K562 (cell line): ENCODE results near the gene PGPEP1. TPM values are rescaled to one million over a fixed set of nuclear protein-coding genes. Genes with fewer than 3 reads are reported as not detected.

Source experiments
- ARNT ChIP-seq, 2 experiments: fragments of 450-650 bp; IDR thresholded peaks; 2 replicates each; pipeline ENCODE4 v1.6.1; 2016; ENCODE audit warnings: mild to moderate bottlenecking in 1 of 2
- FIP1L1 ChIP-seq: fragments of 200-400 bp; formaldehyde crosslinking; IDR thresholded peaks from 2 replicates; pipeline ENCODE4 v1.6.1; 2018; ENCODE audit warnings: mild to moderate bottlenecking, low read depth, low read length; ENCODE audit not compliant: poor library complexity, severe bottlenecking
- FOXJ2 ChIP-seq: fragments of 200-800 bp; sonication (Bioruptor generic); IDR thresholded peaks from 2 replicates; pipeline ENCODE4 v1.6.1; 2016; ENCODE audit warnings: missing genetic modification characterization, missing compliant biosample characterization
- KAT2B ChIP-seq: IDR thresholded peaks from one replicate; pipeline ENCODE4 v1.6.1; 2012; ENCODE audit warnings: low read depth, mild to moderate bottlenecking, control low read depth, inconsistent platforms, low read length, moderate library complexity
- POU5F1 ChIP-seq: fragments of 150-350 bp; IDR thresholded peaks from 2 replicates; pipeline ENCODE4 v1.6.1; 2014; ENCODE audit warnings: borderline replicate concordance, low read length, low read depth, mild to moderate bottlenecking; ENCODE audit not compliant: partially characterized antibody
- ZC3H8 ChIP-seq: fragments of 450-650 bp; IDR thresholded peaks from 2 replicates; pipeline ENCODE4 v1.6.1; 2017
- ZNF133 ChIP-seq: fragments of 250-450 bp; sonication (Bioruptor Pico); IDR thresholded peaks from 2 replicates; pipeline ENCODE4 v1.4.0; 2020; ENCODE audit warnings: mild to moderate bottlenecking
- ZNF280B ChIP-seq: fragments of 250-450 bp; sonication (Bioruptor Pico); IDR thresholded peaks from 2 replicates; pipeline ENCODE4 v1.5.1; 2021; ENCODE audit warnings: mild to moderate bottlenecking
- polyA plus RNA-seq, 8 experiments: library from polyadenylated mRNA; depleted of rRNA in 4 of 8; stranded (reverse) in 5 of 8; unstranded in 3 of 8; fragments of >200 nt; fragmentation: Nextera tagmentation in 2 of 8; fragmentation: Illumina TruSeq in 1 of 8; extraction: Ambion mirVana in 2 of 8; extraction: Trizol in 1 of 8; gene quantifications; 2 replicates each; pipeline versions ENCODE4 v1.2.1 to v1.2.3, GENCODE V29; 2011 to 2014; ENCODE audit warnings: inconsistent platforms in 1 of 8, missing spikeins in 1 of 8
- total RNA-seq, 7 experiments: library from RNA; depleted of rRNA in 6 of 7; stranded (reverse); fragments of >200 nt in 6 of 7; fragmentation: Illumina TruSeq in 2 of 7; extraction: Trizol in 2 of 7; gene quantifications; 2 replicates each; pipeline versions ENCODE4 v1.2.1 to v1.2.3, GENCODE V29; 2011 to 2021; ENCODE audit warnings: low replicate concordance in 1 of 7
- TF ChIP-seq, protein P1 (sequence below): fragments of 450-650 bp; IDR thresholded peaks from 2 replicates; pipeline ENCODE4 v1.6.1; 2016; ENCODE audit warnings: mild to moderate bottlenecking, moderate library complexity
- TF ChIP-seq, protein P2 (sequence below): fragments of 450-650 bp; IDR thresholded peaks from 2 replicates; pipeline ENCODE4 v1.6.1; 2018; ENCODE audit not compliant: partially characterized antibody

PGPEP1 gene
- total and polyA plus RNA-seq, 9 of the 15 experiments (the other 6 are each of a cell fraction or from before 2014, with no cell fraction given): 10.0 to 69.6 (median 33.5) TPM

- TF ChIP-seq, protein P1, sequence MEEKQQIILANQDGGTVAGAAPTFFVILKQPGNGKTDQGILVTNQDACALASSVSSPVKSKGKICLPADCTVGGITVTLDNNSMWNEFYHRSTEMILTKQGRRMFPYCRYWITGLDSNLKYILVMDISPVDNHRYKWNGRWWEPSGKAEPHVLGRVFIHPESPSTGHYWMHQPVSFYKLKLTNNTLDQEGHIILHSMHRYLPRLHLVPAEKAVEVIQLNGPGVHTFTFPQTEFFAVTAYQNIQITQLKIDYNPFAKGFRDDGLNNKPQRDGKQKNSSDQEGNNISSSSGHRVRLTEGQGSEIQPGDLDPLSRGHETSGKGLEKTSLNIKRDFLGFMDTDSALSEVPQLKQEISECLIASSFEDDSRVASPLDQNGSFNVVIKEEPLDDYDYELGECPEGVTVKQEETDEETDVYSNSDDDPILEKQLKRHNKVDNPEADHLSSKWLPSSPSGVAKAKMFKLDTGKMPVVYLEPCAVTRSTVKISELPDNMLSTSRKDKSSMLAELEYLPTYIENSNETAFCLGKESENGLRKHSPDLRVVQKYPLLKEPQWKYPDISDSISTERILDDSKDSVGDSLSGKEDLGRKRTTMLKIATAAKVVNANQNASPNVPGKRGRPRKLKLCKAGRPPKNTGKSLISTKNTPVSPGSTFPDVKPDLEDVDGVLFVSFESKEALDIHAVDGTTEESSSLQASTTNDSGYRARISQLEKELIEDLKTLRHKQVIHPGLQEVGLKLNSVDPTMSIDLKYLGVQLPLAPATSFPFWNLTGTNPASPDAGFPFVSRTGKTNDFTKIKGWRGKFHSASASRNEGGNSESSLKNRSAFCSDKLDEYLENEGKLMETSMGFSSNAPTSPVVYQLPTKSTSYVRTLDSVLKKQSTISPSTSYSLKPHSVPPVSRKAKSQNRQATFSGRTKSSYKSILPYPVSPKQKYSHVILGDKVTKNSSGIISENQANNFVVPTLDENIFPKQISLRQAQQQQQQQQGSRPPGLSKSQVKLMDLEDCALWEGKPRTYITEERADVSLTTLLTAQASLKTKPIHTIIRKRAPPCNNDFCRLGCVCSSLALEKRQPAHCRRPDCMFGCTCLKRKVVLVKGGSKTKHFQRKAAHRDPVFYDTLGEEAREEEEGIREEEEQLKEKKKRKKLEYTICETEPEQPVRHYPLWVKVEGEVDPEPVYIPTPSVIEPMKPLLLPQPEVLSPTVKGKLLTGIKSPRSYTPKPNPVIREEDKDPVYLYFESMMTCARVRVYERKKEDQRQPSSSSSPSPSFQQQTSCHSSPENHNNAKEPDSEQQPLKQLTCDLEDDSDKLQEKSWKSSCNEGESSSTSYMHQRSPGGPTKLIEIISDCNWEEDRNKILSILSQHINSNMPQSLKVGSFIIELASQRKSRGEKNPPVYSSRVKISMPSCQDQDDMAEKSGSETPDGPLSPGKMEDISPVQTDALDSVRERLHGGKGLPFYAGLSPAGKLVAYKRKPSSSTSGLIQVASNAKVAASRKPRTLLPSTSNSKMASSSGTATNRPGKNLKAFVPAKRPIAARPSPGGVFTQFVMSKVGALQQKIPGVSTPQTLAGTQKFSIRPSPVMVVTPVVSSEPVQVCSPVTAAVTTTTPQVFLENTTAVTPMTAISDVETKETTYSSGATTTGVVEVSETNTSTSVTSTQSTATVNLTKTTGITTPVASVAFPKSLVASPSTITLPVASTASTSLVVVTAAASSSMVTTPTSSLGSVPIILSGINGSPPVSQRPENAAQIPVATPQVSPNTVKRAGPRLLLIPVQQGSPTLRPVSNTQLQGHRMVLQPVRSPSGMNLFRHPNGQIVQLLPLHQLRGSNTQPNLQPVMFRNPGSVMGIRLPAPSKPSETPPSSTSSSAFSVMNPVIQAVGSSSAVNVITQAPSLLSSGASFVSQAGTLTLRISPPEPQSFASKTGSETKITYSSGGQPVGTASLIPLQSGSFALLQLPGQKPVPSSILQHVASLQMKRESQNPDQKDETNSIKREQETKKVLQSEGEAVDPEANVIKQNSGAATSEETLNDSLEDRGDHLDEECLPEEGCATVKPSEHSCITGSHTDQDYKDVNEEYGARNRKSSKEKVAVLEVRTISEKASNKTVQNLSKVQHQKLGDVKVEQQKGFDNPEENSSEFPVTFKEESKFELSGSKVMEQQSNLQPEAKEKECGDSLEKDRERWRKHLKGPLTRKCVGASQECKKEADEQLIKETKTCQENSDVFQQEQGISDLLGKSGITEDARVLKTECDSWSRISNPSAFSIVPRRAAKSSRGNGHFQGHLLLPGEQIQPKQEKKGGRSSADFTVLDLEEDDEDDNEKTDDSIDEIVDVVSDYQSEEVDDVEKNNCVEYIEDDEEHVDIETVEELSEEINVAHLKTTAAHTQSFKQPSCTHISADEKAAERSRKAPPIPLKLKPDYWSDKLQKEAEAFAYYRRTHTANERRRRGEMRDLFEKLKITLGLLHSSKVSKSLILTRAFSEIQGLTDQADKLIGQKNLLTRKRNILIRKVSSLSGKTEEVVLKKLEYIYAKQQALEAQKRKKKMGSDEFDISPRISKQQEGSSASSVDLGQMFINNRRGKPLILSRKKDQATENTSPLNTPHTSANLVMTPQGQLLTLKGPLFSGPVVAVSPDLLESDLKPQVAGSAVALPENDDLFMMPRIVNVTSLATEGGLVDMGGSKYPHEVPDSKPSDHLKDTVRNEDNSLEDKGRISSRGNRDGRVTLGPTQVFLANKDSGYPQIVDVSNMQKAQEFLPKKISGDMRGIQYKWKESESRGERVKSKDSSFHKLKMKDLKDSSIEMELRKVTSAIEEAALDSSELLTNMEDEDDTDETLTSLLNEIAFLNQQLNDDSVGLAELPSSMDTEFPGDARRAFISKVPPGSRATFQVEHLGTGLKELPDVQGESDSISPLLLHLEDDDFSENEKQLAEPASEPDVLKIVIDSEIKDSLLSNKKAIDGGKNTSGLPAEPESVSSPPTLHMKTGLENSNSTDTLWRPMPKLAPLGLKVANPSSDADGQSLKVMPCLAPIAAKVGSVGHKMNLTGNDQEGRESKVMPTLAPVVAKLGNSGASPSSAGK: peak; percentile 94
- no peak for TF ChIP-seq POU5F1
- TF ChIP-seq ZNF280B (CRISPR knock-in tag): no peak
- no peak for TF ChIP-seq ZC3H8
- TF ChIP-seq, protein P2, sequence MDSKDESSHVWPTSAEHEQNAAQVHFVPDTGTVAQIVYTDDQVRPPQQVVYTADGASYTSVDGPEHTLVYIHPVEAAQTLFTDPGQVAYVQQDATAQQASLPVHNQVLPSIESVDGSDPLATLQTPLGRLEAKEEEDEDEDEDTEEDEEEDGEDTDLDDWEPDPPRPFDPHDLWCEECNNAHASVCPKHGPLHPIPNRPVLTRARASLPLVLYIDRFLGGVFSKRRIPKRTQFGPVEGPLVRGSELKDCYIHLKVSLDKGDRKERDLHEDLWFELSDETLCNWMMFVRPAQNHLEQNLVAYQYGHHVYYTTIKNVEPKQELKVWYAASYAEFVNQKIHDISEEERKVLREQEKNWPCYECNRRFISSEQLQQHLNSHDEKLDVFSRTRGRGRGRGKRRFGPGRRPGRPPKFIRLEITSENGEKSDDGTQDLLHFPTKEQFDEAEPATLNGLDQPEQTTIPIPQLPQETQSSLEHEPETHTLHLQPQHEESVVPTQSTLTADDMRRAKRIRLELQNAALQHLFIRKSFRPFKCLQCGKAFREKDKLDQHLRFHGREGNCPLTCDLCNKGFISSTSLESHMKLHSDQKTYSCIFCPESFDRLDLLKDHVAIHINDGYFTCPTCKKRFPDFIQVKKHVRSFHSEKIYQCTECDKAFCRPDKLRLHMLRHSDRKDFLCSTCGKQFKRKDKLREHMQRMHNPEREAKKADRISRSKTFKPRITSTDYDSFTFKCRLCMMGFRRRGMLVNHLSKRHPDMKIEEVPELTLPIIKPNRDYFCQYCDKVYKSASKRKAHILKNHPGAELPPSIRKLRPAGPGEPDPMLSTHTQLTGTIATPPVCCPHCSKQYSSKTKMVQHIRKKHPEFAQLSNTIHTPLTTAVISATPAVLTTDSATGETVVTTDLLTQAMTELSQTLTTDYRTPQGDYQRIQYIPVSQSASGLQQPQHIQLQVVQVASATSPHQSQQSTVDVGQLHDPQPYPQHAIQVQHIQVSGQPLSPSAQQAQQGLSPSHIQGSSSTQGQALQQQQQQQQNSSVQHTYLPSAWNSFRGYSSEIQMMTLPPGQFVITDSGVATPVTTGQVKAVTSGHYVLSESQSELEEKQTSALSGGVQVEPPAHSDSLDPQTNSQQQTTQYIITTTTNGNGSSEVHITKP: peak; percentile 86
- no peak for TF ChIP-seq FIP1L1
- TF ChIP-seq ZNF133 (CRISPR knock-in tag): no peak
- peak; percentile 87 for TF ChIP-seq FOXJ2 (tag)
- no peak for TF ChIP-seq KAT2B
- peak; percentile 74 to 96; a peak in 3 of 4 replicates for TF ChIP-seq ARNT (IDR thresholded peaks at IDR 0.05)
These were observed 33.7 kb downstream of the PGPEP1 start (continued) for GRCh38 chr19:18373892-18374629.
